Activated B cell treated with CpG ODN at 0.5 μM for 24 hours (primary cell): ENCODE measurements around the gene CLDN12. TPM values are rescaled to one million over a fixed set of nuclear protein-coding genes. Genes with fewer than 3 reads are reported as not detected.

Experiments used
- ATAC-seq: fragments of 200-7000 bp; cut with Tn5 transposase; one replicate; pipeline ENCODE4 v1.10.0; 2021; ENCODE audit warnings: low read depth, mild to moderate bottlenecking, moderate library complexity
- CTCF ChIA-PET: fragments of 350-600 bp; sonication (Branson Sonifier 250); formaldehyde crosslinking; loops from one replicate; lab custom pipeline; 2021; ENCODE audit warnings: antibody characterized with exemption; lab: Charles Lee
- POLR2A ChIA-PET: fragments of 350-600 bp; sonication (Branson Sonifier 250); formaldehyde crosslinking; loops from one replicate; lab custom pipeline; 2021; ENCODE audit warnings: antibody characterized with exemption; lab: Charles Lee
- DNase-seq: peaks from one replicate; pipeline ENCODE4 v3.0.0; 2022
- H3K27ac Mint-ChIP-seq: one replicate; pipeline ENCODE4 v1.8.0; 2020; ENCODE audit warnings: mixed read lengths
- H3K27me3 Mint-ChIP-seq: one replicate; pipeline ENCODE4 v1.8.0; 2021; ENCODE audit warnings: mixed read lengths
- H3K36me3 Mint-ChIP-seq: one replicate; pipeline ENCODE4 v1.8.0; 2021; ENCODE audit warnings: low read depth, mixed read lengths
- H3K4me1 Mint-ChIP-seq: one replicate; pipeline ENCODE4 v1.8.0; 2021; ENCODE audit warnings: mixed read lengths
- H3K4me3 Mint-ChIP-seq: one replicate; pipeline ENCODE4 v1.8.0; 2020; ENCODE audit warnings: mild to moderate bottlenecking, mixed read lengths
- H3K9me3 Mint-ChIP-seq: one replicate; pipeline ENCODE4 v1.8.0; 2020; ENCODE audit warnings: mixed read lengths
- CTCF ChIP-seq: fragments of 200-600 bp; IDR thresholded peaks from one replicate; pipeline ENCODE4 v1.8.0; 2022; ENCODE audit warnings: antibody characterized with exemption, mild to moderate bottlenecking
- intact Hi-C: fragments of 100-400 bp; cut with micrococcal nuclease; formaldehyde crosslinking; loops from one replicate; pipeline ENCODE4 v1.15.1; 2024
- total RNA-seq: library from RNA; stranded (reverse); gene quantifications from 2 replicates; pipeline ENCODE4 v1.2.3, GENCODE V29; 2022

CLDN12 gene
- total RNA-seq, 1 donor from 2014 or later = 9.0 TPM

- no peaks in the 10 kb centered on the region for H3K36me3 Mint-ChIP-seq
- no peak overlapping the region for H3K4me3 Mint-ChIP-seq
- intact Hi-C loops = loop anchor here (1.0 to 5.0 kb wide), 2 partner anchors 100 to 260 kb away; partner anchors contain the start of gene STEAP1
- CTCF ChIA-PET = interaction anchor here (0.7 kb wide), 1 partner anchor 100 kb away, joined by 4 read pairs; no protein-coding TSS in a partner anchor
- no peaks in the 10 kb centered on the region for H3K9me3 Mint-ChIP-seq
- no peaks in the 10 kb centered on the region for H3K27me3 Mint-ChIP-seq
- no peak for TF ChIP-seq CTCF
- no peak for ATAC-seq
- DNase-seq = no peak
- H3K4me1 Mint-ChIP-seq = no peaks in the 10 kb centered on the region
- no peak overlapping the region for H3K27ac Mint-ChIP-seq
- POLR2A ChIA-PET = no interaction called here
These were observed 9.4 kb downstream of the CLDN12 start for GRCh38 chr7:90412458-90413184.

- DNase-seq = no peak
- intact Hi-C loops = loop anchor here (1.0 to 5.0 kb wide), 2 partner anchors 101 to 261 kb away; partner anchors contain the start of gene STEAP1
- Mint-ChIP-seq H3K9me3 (no peaks in the 10 kb centered on the region), H3K27me3 (no peaks in the 10 kb centered on the region), H3K27ac (no peak overlapping the region), H3K36me3 (no peaks in the 10 kb centered on the region), H3K4me1 (no peaks in the 10 kb centered on the region), H3K4me3 (no peak overlapping the region)
- TF ChIP-seq CTCF = no peak
- ChIA-PET POLR2A (no interaction called here), CTCF (interaction anchor here (0.6 kb wide), 1 partner anchor 261 kb away, joined by 3 read pairs; no protein-coding TSS in a partner anchor)
- no peak for ATAC-seq
These were observed 9.9 kb downstream of the CLDN12 start for GRCh38 chr7:90413185-90413528.

GRCh38 chr7:90421651-90422050 is 18.4 kb downstream of the CLDN12 start:
- ATAC-seq (no peak), DNase-seq (no peak)
- TF ChIP-seq CTCF = no peak
- POLR2A ChIA-PET = no interaction called here
- H3K9me3 Mint-ChIP-seq = no peaks in the 10 kb centered on the region
- no peak overlapping the region for H3K27ac Mint-ChIP-seq
- CTCF ChIA-PET = no interaction called here
- H3K4me1 Mint-ChIP-seq = no peaks in the 10 kb centered on the region
- H3K27me3 Mint-ChIP-seq = no peaks in the 10 kb centered on the region
- no peaks in the 10 kb centered on the region for H3K36me3 Mint-ChIP-seq
- no peak overlapping the region for H3K4me3 Mint-ChIP-seq
- intact Hi-C loops = loop anchor here (10.0 kb wide), 1 partner anchor 1877 kb away; no protein-coding TSS in a partner anchor

- intact Hi-C loops = loop anchor here (10.0 kb wide), 1 partner anchor 1880 kb away; no protein-coding TSS in a partner anchor
- DNase-seq (no peak), ATAC-seq (no peak)
- Mint-ChIP-seq H3K36me3 (no peaks in the 10 kb centered on the region), H3K27ac (no peak overlapping the region), H3K9me3 (no peaks in the 10 kb centered on the region), H3K4me3 (no peak overlapping the region), H3K4me1 (no peaks in the 10 kb centered on the region), H3K27me3 (no peaks in the 10 kb centered on the region)
- TF ChIP-seq CTCF = no peak
- ChIA-PET POLR2A (no interaction called here), CTCF (interaction anchor here (0.8 kb wide), 1 partner anchor 276 kb away, joined by 3 read pairs; no protein-coding TSS in a partner anchor)
These were observed 21.5 kb downstream of the CLDN12 start for GRCh38 chr7:90424720-90425119.

- Mint-ChIP-seq H3K4me3 (no peak overlapping the region), H3K27ac (no peak overlapping the region), H3K36me3 (no peaks in the 10 kb centered on the region), H3K9me3 (no peaks in the 10 kb centered on the region), H3K27me3 (peaks cover 2% of the 10 kb centered on the region), H3K4me1 (no peaks in the 10 kb centered on the region)
- ChIA-PET POLR2A (no interaction called here), CTCF (no interaction called here)
- TF ChIP-seq CTCF = no peak
- ATAC-seq = no peak
- DNase-seq = no peak
- intact Hi-C loops = loop anchor here (10.0 kb wide), 1 partner anchor 1881 kb away; no protein-coding TSS in a partner anchor
These were observed 22.1 kb downstream of the CLDN12 start for GRCh38 chr7:90425376-90425775.
